Endothelial cell of umbilical vein (primary cell): ENCODE measurements around the gene LMTK3.
A peak's percentile ranks its signal among the peaks of the same experiment; 100 is the strongest.

ENCODE experiments used
- CTCF ChIP-seq, 2 donors: IDR thresholded peaks; 1 replicate in 1 of 2; 2 replicates in 1 of 2; pipeline ENCODE4 v1.5.1; 2011; ENCODE audit warnings: low read length in 2 of 2, mild to moderate bottlenecking in 2 of 2, moderate library complexity in 2 of 2, control low read depth in 1 of 2, inconsistent platforms in 1 of 2, low read depth in 1 of 2; ENCODE audit not compliant: insufficient read depth in 1 of 2; ENCODE audit errors: extremely low read depth in 1 of 2
- EZH2 ChIP-seq: IDR thresholded peaks from 2 replicates; pipeline ENCODE4 v1.6.1; 2012; ENCODE audit warnings: borderline replicate concordance, low read depth, mild to moderate bottlenecking, moderate library complexity, low read length, inconsistent platforms; ENCODE audit not compliant: severe bottlenecking
- FOS ChIP-seq: IDR thresholded peaks from 2 replicates; pipeline ENCODE4 v1.6.1; 2011; ENCODE audit warnings: mild to moderate bottlenecking, low read length, moderate library complexity, borderline replicate concordance; ENCODE audit not compliant: insufficient read depth
- GATA2 ChIP-seq: IDR thresholded peaks from 2 replicates; pipeline ENCODE4 v1.7.0; 2011; ENCODE audit warnings: low read depth, mild to moderate bottlenecking, moderate library complexity, mixed read lengths, low read length; ENCODE audit not compliant: insufficient read length, insufficient read depth
- MAX ChIP-seq: IDR thresholded peaks from 2 replicates; pipeline ENCODE4 v1.6.1; 2011; ENCODE audit not compliant: insufficient read depth, insufficient read length
- MYC ChIP-seq: IDR thresholded peaks from one replicate; pipeline ENCODE4 v1.6.1; 2011; ENCODE audit warnings: mild to moderate bottlenecking, low read depth, low read length
- POLR2A ChIP-seq: IDR thresholded peaks from 2 replicates; pipeline ENCODE4 v1.6.1; 2012; ENCODE audit warnings: low read depth, mild to moderate bottlenecking, control low read depth, low read length
- POLR2AphosphoS5 ChIP-seq: IDR thresholded peaks from 2 replicates; pipeline ENCODE4 v1.6.1; 2012; ENCODE audit warnings: low read depth, mild to moderate bottlenecking, control low read depth, low read length, moderate library complexity; ENCODE audit not compliant: insufficient read depth

GRCh38 chr19:48481846-48482639 lies 29.6 kb downstream of the LMTK3 start:
- no peak for TF ChIP-seq CTCF (IDR thresholded peaks at IDR 0.05; ENCODE audit: extremely low read depth in 1 of 2, insufficient read depth in 1 of 2, low read depth in 1 of 2, low read length in 2 of 2)
- peak; percentile 15 for TF ChIP-seq POLR2A
- TF ChIP-seq FOS = no peak
- no peak for TF ChIP-seq EZH2
- TF ChIP-seq MAX = no peak
- no peak for TF ChIP-seq POLR2AphosphoS5
- no peak for TF ChIP-seq GATA2
- no peak for TF ChIP-seq MYC
